Measurements from ENCODE around the gene ST6GALNAC4. TPM values are rescaled to one million over a fixed set of nuclear protein-coding genes. Genes with fewer than 3 reads are reported as not detected.

ST6GALNAC4 gene
- 21.9 TPM for total RNA-seq
- long read RNA-seq, transcript ST6GALNAC4-201 (6 exons, 1,691 nt): major isoform, 15 of 18 reads
- long read RNA-seq, partial matches to known transcripts: 1 of 18 reads
- long read RNA-seq, other reads (novel, unspliced or antisense): 2 of 18 reads

GRCh38 chr9:127916720-127917581, at the start of gene ST6GALNAC4:
Gene ST6GALNAC4, minus strand, starts transcription at chr9:127917041. Its CDS starts 622 bp downstream, at chr9:127916419.
- intact Hi-C loops (cut with DNase I): loop anchor here (5.0 kb wide), 2 partner anchors 40 to 130 kb away; partner anchors contain the start of genes AK1 and CDK9
- ATAC-seq (peak; percentile 95), DNase-seq (ENCODE audit: missing footprints) (peak; percentile 98)

DNA sequence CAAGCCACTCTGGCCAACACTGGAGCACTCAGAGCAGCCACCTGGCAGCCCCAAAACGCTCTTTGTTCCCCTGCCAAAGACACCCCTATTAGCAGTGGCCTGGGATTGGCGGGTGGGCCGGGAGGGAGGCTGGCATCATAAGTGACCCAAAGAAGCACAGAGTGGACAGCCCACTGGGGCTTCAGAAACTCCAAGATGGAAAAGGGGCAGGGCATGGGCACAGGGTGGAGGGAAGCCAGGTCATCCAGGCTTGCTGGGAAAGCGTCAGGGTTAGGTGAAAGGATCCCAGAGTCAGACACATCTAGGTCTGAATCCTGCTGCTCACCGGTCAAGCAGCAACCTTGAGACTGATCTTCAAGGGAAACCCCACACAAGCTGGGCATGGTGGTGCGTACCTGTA, 49.1 kb upstream of the ST6GALNAC4 start:
- intact Hi-C loops (cut with DNase I): no loop called here
- no peak for DNase-seq (ENCODE audit: missing footprints)
- no peak for ATAC-seq

- intact Hi-C loops (cut with DNase I): loop anchor here (5.0 kb wide), 1 partner anchor 89 kb away; no protein-coding TSS in a partner anchor
- ATAC-seq (no peak), DNase-seq (ENCODE audit: missing footprints) (peak; percentile 70)
Observed at GRCh38 chr9:127963359-127964064, 46.7 kb upstream of the ST6GALNAC4 start.

DNA sequence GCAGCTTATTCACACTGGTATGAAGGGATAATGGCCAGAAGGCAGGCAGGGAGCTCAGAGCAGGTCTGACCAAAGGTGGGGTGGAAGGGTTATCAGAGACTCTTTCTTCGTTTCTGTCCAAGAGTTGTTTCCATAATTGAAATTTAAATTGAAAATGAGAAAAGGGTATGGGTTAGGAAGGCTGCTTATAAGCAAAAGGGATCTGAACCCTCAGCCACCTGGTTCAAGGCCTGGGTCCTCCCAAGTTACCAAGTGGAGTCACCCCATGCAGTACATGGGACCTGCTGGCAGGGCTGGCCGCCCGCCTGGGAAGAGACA, 46.2 kb upstream of the ST6GALNAC4 start:
- intact Hi-C loops (cut with DNase I): loop anchor here (5.0 kb wide), 1 partner anchor 89 kb away; no protein-coding TSS in a partner anchor
- DNase-seq (ENCODE audit: missing footprints): no peak
- ATAC-seq: no peak

DNA sequence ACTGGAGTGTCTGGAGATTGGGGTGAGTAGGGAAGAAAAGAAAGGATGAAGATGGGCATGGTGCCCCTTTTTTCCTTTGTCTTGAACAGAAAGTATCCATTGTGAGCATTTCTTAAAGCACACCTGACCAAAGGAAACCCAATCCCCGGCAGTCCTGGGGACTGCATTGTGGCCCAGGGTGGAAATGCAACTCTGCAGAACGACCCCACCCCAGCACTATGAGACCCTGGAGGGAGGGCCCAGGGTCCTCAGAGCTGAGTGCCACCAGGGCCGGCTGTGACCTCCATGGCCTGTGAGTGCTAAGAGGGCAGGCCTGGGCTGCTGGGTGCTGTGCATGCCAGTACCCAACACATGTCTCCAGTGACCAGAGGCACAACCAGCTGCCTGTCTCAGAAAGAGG, 45.4 kb upstream of the ST6GALNAC4 start:
- intact Hi-C loops (cut with DNase I): loop anchor here (5.0 kb wide), 1 partner anchor 90 kb away; no protein-coding TSS in a partner anchor
- no peak for ATAC-seq
- peak; percentile 11 for DNase-seq (ENCODE audit: missing footprints)

DNA sequence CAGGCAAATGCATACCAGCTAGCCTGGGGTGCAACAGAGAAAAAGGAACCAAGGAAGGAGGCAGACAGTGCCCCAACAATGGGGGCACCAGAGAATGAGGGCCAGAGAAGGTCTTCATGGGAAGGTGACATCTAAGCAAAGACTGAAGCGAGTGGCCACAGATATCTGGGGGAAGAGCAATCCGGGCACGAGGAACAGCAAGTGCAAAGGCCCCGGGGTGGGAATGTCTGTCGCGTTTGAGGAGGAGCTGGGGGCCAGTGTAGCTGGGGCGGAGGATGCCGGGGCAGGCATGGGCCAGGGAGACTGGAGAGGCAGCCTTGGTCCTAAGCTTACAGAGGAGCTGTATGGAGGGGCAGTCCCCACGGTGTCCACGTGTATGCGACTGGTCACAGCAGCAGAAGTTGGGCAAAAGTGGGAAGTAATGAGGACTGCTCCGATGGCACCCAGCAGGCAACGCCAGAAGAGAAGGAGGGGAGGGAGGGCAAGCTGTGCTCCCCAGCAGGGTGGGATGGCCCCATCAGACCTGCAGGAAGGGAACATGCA, 44.8 kb upstream of the ST6GALNAC4 start:
- ATAC-seq: no peak
- intact Hi-C loops (cut with DNase I): loop anchor here (5.0 kb wide), 1 partner anchor 91 kb away; no protein-coding TSS in a partner anchor
- DNase-seq (ENCODE audit: missing footprints): peak; percentile 23

DNA sequence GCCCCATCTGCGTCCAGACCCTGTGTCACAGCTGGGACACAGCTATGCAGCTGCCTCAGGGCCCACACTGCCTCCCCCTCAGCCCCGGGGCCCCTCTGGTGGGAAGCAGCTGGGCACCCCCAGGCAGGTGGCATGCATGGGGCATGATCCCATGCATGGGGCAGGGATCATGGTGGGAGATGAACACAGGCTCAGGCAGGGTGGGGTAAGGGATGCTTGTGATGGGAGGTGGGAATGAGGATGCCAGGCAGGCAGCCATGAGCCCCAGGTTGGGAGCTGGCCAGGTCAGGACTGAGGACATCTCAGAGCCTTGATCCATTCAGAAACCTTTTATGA, 44.3 kb upstream of the ST6GALNAC4 start:
- DNase-seq (ENCODE audit: missing footprints) (peak; percentile 60), ATAC-seq (no peak)
- intact Hi-C loops (cut with DNase I): loop anchor here (5.0 kb wide), 1 partner anchor 91 kb away; no protein-coding TSS in a partner anchor

DNA sequence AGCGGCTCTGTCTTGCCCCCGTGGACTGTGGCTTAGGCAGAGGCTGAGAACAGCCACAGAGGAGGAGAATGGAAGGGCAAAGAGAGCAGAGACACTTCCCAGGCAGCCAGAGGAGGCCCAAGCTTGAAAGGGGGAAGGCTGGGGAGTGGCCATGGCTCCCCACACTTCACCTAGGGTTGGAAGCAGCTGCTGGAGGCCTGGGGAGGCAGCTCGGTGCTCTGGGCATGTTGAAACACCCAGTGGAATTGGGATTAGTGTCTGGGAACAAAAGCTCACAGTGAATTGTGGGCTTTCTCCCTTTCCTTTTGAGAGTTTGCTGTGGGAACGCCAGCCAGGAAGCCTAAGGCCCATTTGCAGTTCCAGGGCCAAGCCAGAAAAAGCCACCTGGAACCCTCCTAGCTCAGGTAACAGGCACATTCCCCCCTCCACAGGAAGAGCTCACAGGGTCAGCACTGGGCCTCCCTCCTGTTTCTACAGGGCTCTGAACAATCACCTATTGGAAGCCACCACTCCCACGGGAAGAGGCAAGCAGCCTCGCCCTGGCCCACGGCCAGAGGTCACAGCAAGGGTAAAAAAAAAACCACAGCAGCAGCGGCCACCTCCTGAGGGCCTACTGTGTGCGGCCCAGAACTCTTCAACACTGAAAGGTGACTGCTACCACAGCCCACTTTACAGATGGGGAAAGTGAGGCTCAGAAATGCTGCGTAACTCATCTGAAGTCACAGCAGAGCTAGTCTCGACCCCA, 43.7 kb upstream of the ST6GALNAC4 start:
- intact Hi-C loops (cut with DNase I): loop anchor here (5.0 kb wide), 1 partner anchor 92 kb away; no protein-coding TSS in a partner anchor
- peak; percentile 58 for DNase-seq (ENCODE audit: missing footprints)
- ATAC-seq: no peak

DNA sequence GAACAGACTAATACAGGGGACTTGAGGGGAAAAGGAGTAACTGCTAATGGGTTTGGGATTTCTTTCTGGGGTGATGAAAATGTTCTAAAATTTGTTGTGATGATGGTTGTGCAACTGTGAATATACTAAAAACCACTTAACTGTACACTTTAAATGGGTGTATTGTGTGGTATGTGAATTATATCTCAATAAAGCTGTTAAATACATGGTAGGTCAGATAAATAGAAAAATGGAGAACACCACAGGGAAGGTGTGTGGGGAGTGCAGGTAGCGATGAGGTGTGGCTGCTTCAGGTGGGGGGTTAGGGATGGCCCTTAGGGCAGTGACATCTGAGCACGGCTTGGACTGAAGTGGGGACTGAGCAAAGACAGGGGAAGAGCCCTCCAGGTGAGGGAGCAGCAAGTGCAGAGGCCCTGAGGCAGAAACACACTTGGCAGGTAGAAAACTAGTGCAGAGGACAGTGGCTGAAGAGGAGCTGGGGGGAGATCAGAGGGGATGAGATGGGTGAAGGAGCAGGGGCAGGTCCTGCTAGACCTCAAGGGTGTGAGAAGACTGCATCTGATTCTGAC, 43.1 kb upstream of the ST6GALNAC4 start:
- ATAC-seq: no peak
- no peak for DNase-seq (ENCODE audit: missing footprints)
- intact Hi-C loops (cut with DNase I): loop anchor here (5.0 kb wide), 1 partner anchor 92 kb away; no protein-coding TSS in a partner anchor

DNA sequence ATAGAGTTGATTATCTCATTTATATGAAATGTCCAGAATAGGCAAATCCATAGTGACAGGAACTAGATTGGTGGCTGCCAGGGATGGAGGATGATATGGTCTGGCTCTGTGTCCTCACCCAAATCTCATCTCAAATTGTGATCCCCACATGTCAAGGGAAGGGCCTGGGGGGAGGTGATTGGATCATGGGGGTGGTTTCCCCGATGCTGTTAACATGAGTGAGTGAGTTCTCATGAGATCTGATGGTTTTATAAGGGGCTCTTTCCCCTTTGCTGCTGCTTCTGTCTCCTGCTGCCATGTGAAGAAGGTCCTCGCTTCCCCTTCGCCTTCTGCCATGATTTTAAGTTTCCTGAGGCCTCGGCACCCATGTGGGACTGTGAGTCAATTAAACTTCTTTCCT, 42.6 kb upstream of the ST6GALNAC4 start:
- DNase-seq (ENCODE audit: missing footprints) (no peak), ATAC-seq (no peak)
- intact Hi-C loops (cut with DNase I): no loop called here

GRCh38 chr9:127958728-127959127, 41.9 kb upstream of the ST6GALNAC4 start:
- intact Hi-C loops (cut with DNase I): no loop called here
- ATAC-seq: no peak
- no peak for DNase-seq (ENCODE audit: missing footprints)

DNA sequence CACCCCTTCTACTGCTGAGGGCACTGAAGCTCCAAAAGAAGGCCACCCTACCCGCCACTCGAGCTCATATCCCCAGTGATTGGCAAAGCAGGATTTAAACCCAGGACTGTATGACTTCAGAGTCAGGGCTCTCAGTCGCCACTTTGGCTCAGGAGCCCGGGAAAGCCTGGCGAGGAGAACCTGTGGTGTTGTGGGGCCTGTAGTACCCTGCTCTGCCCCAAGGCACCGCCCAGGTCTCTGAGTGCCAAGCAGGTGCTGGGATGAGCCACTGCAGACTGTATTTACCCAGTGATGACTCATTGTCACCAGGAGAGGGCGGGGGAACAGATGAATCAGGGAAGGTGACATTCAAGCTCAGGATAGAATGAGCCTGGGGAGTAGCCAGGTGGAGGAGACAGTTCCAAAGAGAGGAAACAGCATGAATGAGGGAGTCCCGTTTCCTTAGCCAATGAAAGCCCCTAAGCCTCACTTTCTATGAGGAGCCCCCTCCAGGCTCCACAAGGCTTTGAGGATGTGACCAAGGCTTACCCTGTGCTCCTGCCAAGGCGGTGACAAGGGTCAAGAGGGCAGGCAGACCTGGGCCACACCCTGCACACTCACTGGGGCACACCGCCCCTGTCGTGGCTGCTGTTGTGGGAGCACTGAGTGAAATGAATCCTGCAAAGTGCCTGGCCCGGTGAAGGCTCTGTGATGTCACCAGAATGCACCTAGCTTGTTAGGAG, 38.6 kb upstream of the ST6GALNAC4 start:
- DNase-seq (ENCODE audit: missing footprints) (peak; percentile 32), ATAC-seq (peak; percentile 80)
- intact Hi-C loops (cut with DNase I): no loop called here

DNA sequence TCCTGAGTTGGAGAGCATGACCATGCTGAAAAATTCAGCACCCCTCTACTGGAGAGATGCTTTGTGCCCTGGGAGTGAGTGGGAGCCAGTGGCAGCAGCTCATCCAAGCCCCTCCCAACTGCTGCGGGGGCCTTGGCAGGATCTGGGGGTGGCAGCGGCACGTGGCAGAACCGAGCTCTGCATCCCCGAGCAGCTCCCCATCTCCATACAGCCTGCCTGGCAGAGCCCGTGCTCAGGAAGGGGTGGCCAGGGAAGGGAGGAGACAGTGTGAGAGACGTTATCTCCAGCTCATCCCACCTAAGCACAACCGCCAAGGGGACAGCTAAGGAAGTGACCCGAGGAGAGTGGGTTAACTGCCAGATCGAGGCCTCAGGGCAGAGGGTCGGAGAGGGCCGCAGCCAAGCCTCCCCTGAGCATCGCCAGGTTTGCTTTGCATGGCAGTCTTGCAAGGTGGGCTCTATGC, 38.0 kb upstream of the ST6GALNAC4 start:
- no peak for ATAC-seq
- peak; percentile 53 for DNase-seq (ENCODE audit: missing footprints)
- intact Hi-C loops (cut with DNase I): no loop called here

GRCh38 chr9:127953768-127954505, 37.1 kb upstream of the ST6GALNAC4 start:
- peak; percentile 62 for DNase-seq (ENCODE audit: missing footprints)
- intact Hi-C loops (cut with DNase I): no loop called here
- ATAC-seq: no peak

DNA sequence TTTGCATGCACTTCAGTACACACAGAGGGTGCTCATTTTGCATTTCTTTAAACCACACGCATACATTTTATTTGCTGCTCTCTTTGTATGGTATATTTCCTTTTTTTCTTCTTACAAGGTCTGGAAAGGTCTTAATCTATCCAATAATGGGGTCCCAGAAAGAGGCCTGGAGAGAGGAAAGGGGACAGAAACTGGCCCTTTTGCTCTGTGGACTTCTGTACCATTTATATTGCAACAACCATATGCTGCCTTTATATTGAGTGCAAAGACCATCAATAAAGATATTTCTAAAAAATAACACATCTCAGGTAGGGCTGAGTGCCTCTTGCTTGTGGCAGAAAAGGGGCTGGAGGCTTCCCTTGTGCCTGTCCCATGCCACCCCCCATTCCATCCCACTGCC, 36.3 kb upstream of the ST6GALNAC4 start:
- DNase-seq (ENCODE audit: missing footprints) (peak; percentile 9), ATAC-seq (no peak)
- intact Hi-C loops (cut with DNase I): no loop called here

- ATAC-seq (peak; percentile 59), DNase-seq (ENCODE audit: missing footprints) (peak; percentile 85)
- intact Hi-C loops (cut with DNase I): no loop called here
Observed at GRCh38 chr9:127950513-127951289, 33.9 kb upstream of the ST6GALNAC4 start.
